Uterus (tissue), 4 donors: ENCODE data around the gene MYO15A. TPM values are rescaled to one million over a fixed set of nuclear protein-coding genes. Genes with fewer than 3 reads are reported as not detected.

Experiments used
- DNase-seq, 2 donors: peaks; one replicate each; pipeline ENCODE4 v3.0.0-alpha.2; 2019 to 2020
- H3K27ac ChIP-seq, 2 donors: fragments of 200-600 bp; sonication (generic); 1 replicate in 1 of 2; 2 replicates in 1 of 2; pipeline ENCODE4 v1.5.1; 2016 to 2018
- H3K27me3 ChIP-seq, 2 donors: fragments of 200-600 bp; sonication (generic); one replicate each; pipeline ENCODE4 v1.5.1; 2018 to 2019; ENCODE audit warnings: control low read depth in 1 of 2
- H3K36me3 ChIP-seq, 2 donors: fragments of 200-600 bp; sonication (generic); one replicate each; pipeline ENCODE4 v1.5.1; 2019; ENCODE audit warnings: control low read depth in 1 of 2
- H3K4me1 ChIP-seq, 2 donors: fragments of 200-600 bp; sonication (generic); one replicate each; pipeline ENCODE4 v1.5.1; 2018 to 2019; ENCODE audit warnings: control low read depth in 1 of 2
- H3K4me3 ChIP-seq, 2 donors: fragments of 200-600 bp; sonication (generic); 1 replicate in 1 of 2; 2 replicates in 1 of 2; pipeline ENCODE4 v1.5.1; 2018 to 2019; ENCODE audit warnings: mild to moderate bottlenecking in 1 of 2
- H3K9me3 ChIP-seq, 2 donors: fragments of 200-600 bp; sonication (generic); one replicate each; pipeline ENCODE4 v1.5.1; 2019; ENCODE audit warnings: control low read depth in 1 of 2
- POLR2A ChIP-seq, 2 donors: fragments of 450-650 bp; IDR thresholded peaks; one replicate each; pipeline ENCODE4 v1.6.1; 2016; ENCODE audit warnings: antibody characterized with exemption in 2 of 2, mild to moderate bottlenecking in 1 of 2, moderate library complexity in 1 of 2
- intact Hi-C: fragments of 100-400 bp; cut with DNase I; formaldehyde crosslinking; loops from one replicate; pipeline ENCODE4 v1.15.1; 2023; ENCODE audit warnings: low total_unique reads
- total RNA-seq, 4 donors: library from RNA; depleted of rRNA in 3 of 4; stranded (reverse); fragments of >200 nt in 3 of 4; gene quantifications; one replicate each; pipeline versions ENCODE4 v1.1.0 to v1.2.4, GENCODE V29; 2014 to 2023
- TF ChIP-seq, protein P1 (sequence below), 4 experiments: fragments of 200-600 bp in 2 of 4; fragments of 450-650 bp in 2 of 4; sonication (generic) in 2 of 4; IDR thresholded peaks; one replicate each; pipeline ENCODE4 v1.5.1; 2016 to 2019; ENCODE audit warnings: antibody characterized with exemption in 4 of 4, mild to moderate bottlenecking in 2 of 4, moderate library complexity in 1 of 4
- donor health status: DM: yes; HTN: yes; CAD: no.

MYO15A gene, protein sequence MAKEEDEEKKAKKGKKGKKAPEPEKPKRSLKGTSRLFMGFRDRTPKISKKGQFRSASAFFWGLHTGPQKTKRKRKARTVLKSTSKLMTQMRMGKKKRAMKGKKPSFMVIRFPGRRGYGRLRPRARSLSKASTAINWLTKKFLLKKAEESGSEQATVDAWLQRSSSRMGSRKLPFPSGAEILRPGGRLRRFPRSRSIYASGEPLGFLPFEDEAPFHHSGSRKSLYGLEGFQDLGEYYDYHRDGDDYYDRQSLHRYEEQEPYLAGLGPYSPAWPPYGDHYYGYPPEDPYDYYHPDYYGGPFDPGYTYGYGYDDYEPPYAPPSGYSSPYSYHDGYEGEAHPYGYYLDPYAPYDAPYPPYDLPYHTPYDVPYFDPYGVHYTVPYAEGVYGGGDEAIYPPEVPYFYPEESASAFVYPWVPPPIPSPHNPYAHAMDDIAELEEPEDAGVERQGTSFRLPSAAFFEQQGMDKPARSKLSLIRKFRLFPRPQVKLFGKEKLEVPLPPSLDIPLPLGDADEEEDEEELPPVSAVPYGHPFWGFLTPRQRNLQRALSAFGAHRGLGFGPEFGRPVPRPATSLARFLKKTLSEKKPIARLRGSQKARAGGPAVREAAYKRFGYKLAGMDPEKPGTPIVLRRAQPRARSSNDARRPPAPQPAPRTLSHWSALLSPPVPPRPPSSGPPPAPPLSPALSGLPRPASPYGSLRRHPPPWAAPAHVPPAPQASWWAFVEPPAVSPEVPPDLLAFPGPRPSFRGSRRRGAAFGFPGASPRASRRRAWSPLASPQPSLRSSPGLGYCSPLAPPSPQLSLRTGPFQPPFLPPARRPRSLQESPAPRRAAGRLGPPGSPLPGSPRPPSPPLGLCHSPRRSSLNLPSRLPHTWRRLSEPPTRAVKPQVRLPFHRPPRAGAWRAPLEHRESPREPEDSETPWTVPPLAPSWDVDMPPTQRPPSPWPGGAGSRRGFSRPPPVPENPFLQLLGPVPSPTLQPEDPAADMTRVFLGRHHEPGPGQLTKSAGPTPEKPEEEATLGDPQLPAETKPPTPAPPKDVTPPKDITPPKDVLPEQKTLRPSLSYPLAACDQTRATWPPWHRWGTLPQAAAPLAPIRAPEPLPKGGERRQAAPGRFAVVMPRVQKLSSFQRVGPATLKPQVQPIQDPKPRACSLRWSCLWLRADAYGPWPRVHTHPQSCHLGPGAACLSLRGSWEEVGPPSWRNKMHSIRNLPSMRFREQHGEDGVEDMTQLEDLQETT (N-terminal part only)
- 1 to 10 TPM in 3 of 4 donors, not detected in 1; 1.5 to 8.1 (median 2.9) TPM for total RNA-seq

DNA sequence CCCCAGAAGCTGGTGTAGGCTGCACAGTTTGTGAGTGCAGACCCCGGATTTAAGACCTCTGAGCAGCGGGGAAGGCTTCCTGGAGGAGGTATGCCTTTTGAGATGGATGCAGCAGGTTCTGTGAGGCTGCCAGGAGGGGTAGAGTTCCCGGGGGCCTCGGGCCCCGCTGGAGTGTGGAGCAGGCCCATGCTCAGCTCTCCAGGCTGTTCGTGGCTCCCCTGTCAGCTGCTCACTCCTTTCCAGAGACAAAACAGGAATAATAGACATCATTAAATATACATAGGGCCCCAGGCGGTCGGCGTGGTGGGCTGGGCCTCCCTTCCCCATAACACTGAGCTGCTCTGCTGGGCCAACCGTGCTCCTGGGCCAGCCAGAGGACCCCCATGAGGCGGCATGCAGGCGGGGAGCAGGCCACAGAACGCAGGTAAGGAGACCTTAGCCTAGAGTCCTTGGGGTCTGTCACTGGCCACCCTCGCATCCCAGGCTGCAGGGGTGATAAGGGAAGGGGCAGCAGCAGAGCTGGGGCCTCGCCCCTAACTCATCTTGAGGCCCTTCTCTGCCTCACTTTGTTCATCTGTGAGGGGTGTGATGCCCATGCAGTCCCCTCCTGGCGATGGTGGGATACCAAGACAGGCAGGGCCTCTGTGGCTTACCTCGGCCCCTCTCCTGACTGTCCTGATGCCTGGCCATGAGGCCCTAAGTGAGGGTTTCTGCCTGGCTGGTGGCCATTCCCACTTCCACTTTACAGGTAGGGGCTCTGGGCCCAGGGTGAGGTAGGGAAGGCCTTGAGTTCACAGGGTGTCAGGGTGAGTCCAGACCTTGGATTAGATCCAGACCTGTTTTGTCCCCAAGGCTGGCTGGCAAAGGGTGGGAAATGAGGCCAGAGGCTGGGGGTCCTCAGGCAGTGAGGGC lies at the start of gene MYO15A:
TSS of gene MYO15A (plus strand) at position 356 of the 912 bp plus-strand sequence. CDS start 10,045 bp downstream, outside the sequence.
- H3K4me3 ChIP-seq: no peak within 1 kb of the TSS
- intact Hi-C loops: no loop called here
- H3K36me3 ChIP-seq: no peaks in the 10 kb centered on the region
- H3K27ac ChIP-seq: no peak within 1 kb of the TSS
- no peaks in the 10 kb centered on the region for H3K27me3 ChIP-seq
- TF ChIP-seq, protein P1, sequence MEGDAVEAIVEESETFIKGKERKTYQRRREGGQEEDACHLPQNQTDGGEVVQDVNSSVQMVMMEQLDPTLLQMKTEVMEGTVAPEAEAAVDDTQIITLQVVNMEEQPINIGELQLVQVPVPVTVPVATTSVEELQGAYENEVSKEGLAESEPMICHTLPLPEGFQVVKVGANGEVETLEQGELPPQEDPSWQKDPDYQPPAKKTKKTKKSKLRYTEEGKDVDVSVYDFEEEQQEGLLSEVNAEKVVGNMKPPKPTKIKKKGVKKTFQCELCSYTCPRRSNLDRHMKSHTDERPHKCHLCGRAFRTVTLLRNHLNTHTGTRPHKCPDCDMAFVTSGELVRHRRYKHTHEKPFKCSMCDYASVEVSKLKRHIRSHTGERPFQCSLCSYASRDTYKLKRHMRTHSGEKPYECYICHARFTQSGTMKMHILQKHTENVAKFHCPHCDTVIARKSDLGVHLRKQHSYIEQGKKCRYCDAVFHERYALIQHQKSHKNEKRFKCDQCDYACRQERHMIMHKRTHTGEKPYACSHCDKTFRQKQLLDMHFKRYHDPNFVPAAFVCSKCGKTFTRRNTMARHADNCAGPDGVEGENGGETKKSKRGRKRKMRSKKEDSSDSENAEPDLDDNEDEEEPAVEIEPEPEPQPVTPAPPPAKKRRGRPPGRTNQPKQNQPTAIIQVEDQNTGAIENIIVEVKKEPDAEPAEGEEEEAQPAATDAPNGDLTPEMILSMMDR (IDR thresholded peaks at IDR 0.05): no peak
- no peak for TF ChIP-seq POLR2A (IDR thresholded peaks at IDR 0.05)
- no peaks in the 10 kb centered on the region for H3K4me1 ChIP-seq
- H3K9me3 ChIP-seq: no peaks in the 10 kb centered on the region
- DNase-seq: no peak

DNA sequence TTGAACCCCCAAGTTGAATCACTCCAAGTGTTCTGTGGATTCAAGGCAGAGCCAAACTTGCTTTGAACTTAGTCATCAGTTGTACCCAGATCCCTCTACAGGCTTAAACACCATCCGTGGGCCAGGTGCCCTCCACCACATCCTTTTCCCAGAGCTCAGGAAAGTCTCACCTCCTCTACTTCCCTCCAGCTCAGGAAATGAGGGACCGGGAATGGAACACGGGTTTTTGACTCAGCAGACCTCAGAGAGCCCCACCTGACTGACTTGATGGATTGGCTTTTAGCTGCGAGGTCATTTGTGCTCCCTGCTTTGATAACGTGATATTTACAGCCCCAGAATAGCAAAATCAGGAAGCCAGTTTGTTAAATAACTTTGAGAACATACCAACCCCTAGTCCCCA lies 49.3 kb upstream of the MYO15A start:
- Histone ChIP-seq H3K4me1 (no peaks in the 10 kb centered on the region), H3K27ac (no peak overlapping the region), H3K27me3 (no peaks in the 10 kb centered on the region), H3K9me3 (no peaks in the 10 kb centered on the region), H3K36me3 (no peaks in the 10 kb centered on the region), H3K4me3 (no peak overlapping the region)
- TF ChIP-seq, protein P1 (IDR thresholded peaks at IDR 0.05): no peak
- no peak for TF ChIP-seq POLR2A (IDR thresholded peaks at IDR 0.05)
- intact Hi-C loops: no loop called here
- no peak for DNase-seq

DNA sequence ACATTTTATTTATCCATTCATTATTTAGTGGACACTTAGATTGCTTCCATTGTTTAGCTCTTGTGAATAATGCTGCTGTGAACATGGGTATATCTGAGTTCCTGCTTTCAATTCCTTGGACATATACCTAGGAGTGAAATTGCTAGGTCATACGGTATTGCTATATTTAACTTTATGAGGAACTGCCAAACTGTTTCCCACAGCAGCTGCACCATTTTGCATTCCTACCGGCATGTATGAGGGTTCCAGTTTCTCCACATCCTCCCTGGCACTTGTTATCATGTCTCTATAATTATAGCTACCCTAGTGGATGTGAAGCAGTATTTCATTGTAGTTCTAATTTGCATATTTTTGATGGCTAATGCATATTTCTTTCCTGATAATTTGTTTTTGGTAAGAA lies 44.5 kb upstream of the MYO15A start:
- intact Hi-C loops: no loop called here
- H3K27me3 ChIP-seq: no peaks in the 10 kb centered on the region
- H3K27ac ChIP-seq: no peak overlapping the region
- no peaks in the 10 kb centered on the region for H3K4me1 ChIP-seq
- H3K36me3 ChIP-seq: no peaks in the 10 kb centered on the region
- H3K9me3 ChIP-seq: no peaks in the 10 kb centered on the region
- TF ChIP-seq, protein P1 (IDR thresholded peaks at IDR 0.05): no peak
- TF ChIP-seq POLR2A (IDR thresholded peaks at IDR 0.05): no peak
- no peak overlapping the region for H3K4me3 ChIP-seq
- no peak for DNase-seq

DNA sequence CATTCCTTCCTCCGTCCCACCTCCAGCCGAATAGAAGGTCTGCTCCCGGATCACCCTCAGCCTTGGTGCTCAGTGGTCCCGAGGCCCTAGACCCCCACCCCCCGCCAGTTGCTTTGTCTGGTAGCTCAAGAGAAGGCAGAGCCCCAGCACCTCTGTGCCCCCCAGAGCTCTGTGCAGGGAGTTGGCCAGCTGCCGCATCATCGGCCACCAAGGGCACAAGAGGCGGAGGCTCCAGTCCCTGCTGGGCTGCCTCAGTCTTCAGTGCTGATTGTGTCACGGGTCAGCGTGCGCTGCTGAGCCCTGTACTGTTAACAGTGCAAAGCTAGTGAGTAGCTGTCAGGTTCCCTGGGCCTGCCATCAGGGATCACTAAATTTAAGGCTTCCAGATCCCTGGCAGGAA lies 43.0 kb upstream of the MYO15A start:
- no peak for DNase-seq
- Histone ChIP-seq H3K4me3 (no peak overlapping the region), H3K27me3 (no peaks in the 10 kb centered on the region), H3K36me3 (no peaks in the 10 kb centered on the region), H3K4me1 (no peaks in the 10 kb centered on the region), H3K27ac (no peak overlapping the region), H3K9me3 (no peaks in the 10 kb centered on the region)
- TF ChIP-seq, protein P1 (IDR thresholded peaks at IDR 0.05): no peak
- TF ChIP-seq POLR2A (IDR thresholded peaks at IDR 0.05): no peak
- intact Hi-C loops: no loop called here
